KMS-11 (cell line): ENCODE measurements around the gene ERP27.

Source experiments
- H2AFZ ChIP-seq: fragments of 200-600 bp; sonication (generic); 2 replicates; pipeline ENCODE4 v1.6.1; 2016; ENCODE audit warnings: antibody characterized with exemption, mixed run types, low read depth
- H3K27ac ChIP-seq: fragments of 200-600 bp; sonication (generic); 2 replicates; pipeline ENCODE4 v1.6.1; 2016; ENCODE audit warnings: mild to moderate bottlenecking, mixed run types
- H3K27me3 ChIP-seq: fragments of 200-600 bp; sonication (generic); 2 replicates; pipeline ENCODE4 v1.6.1; 2017; ENCODE audit warnings: mild to moderate bottlenecking, low read depth, mixed run types, moderate library complexity; ENCODE audit not compliant: insufficient read depth
- H3K36me3 ChIP-seq: fragments of 200-600 bp; sonication (generic); 2 replicates; pipeline ENCODE4 v1.6.1; 2017; ENCODE audit warnings: mild to moderate bottlenecking, mixed run types; ENCODE audit not compliant: insufficient read depth
- H3K4me1 ChIP-seq: fragments of 200-600 bp; sonication (generic); 2 replicates; pipeline ENCODE4 v1.6.1; 2016; ENCODE audit warnings: mild to moderate bottlenecking, low read depth, mixed run types; ENCODE audit not compliant: poor library complexity, severe bottlenecking
- H3K4me2 ChIP-seq: fragments of 200-600 bp; sonication (generic); 2 replicates; pipeline ENCODE4 v1.7.0; 2016; ENCODE audit warnings: mild to moderate bottlenecking, mixed run types
- H3K4me3 ChIP-seq: fragments of 200-600 bp; sonication (generic); IDR thresholded peaks from 2 replicates; pipeline ENCODE4 v1.6.1; 2017; ENCODE audit warnings: low read depth, low read length, mixed read lengths; ENCODE audit not compliant: insufficient read depth
- H3K79me2 ChIP-seq: fragments of 200-600 bp; sonication (generic); 2 replicates; pipeline ENCODE4 v1.6.1; 2016; ENCODE audit warnings: low read depth, mixed run types; ENCODE audit not compliant: insufficient read depth
- H3K9ac ChIP-seq: fragments of 200-600 bp; sonication (generic); 2 replicates; pipeline ENCODE4 v1.6.1; 2016; ENCODE audit warnings: mild to moderate bottlenecking, mixed run types
- H4K20me1 ChIP-seq: fragments of 200-600 bp; sonication (generic); 2 replicates; pipeline ENCODE4 v1.6.1; 2016; ENCODE audit warnings: mild to moderate bottlenecking, mixed run types; ENCODE audit not compliant: insufficient read depth
- CTCF ChIP-seq: fragments of 200-600 bp; sonication (generic); conservative IDR thresholded peaks from 2 replicates; pipeline ENCODE4 v1.6.1; 2017; ENCODE audit warnings: low read depth, mild to moderate bottlenecking, antibody characterized with exemption, low read length, moderate library complexity, mixed read lengths

ERP27 gene

GRCh38 chr12:14938301-14938700, at the start of gene ERP27:
ERP27 (minus strand) TSS chr12:14938537; CDS start chr12:14938508, 29 bp downstream.
- no peaks in the 10 kb centered on the region for H3K36me3 ChIP-seq
- no peak within 1 kb of the TSS for H3K27ac ChIP-seq

GRCh38 chr12:14988035-14988434, 49.7 kb upstream of the ERP27 start:
- H3K36me3 ChIP-seq, result no peaks in the 10 kb centered on the region
- no peak overlapping the region for H3K27ac ChIP-seq
- H2AFZ ChIP-seq, result no peak overlapping the region
- H3K4me1 ChIP-seq, result no peaks in the 10 kb centered on the region
- no peak for TF ChIP-seq CTCF
- H3K27me3 ChIP-seq, result no peaks in the 10 kb centered on the region
- H3K79me2 ChIP-seq, result no peaks in the 10 kb centered on the region
- no peak overlapping the region for H3K4me3 ChIP-seq
- H3K9ac ChIP-seq, result no peak overlapping the region
- no peaks in the 10 kb centered on the region for H4K20me1 ChIP-seq
- no peak overlapping the region for H3K4me2 ChIP-seq

More at GRCh38 chr12:14938301-14938700, at the start of gene ERP27:
- Histone ChIP-seq H3K27me3 (no peaks in the 10 kb centered on the region), H3K79me2 (no peaks in the 10 kb centered on the region), H3K4me3 (no peak within 1 kb of the TSS), H3K4me1 (no peaks in the 10 kb centered on the region), H4K20me1 (no peaks in the 10 kb centered on the region), H3K9ac (no peak within 1 kb of the TSS), H2AFZ (no peak within 1 kb of the TSS), H3K4me2 (no peak within 1 kb of the TSS)
- TF ChIP-seq CTCF, result no peak

GRCh38 chr12:14986449-14986848, 48.1 kb upstream of the ERP27 start:
- Histone ChIP-seq H3K9ac (no peak overlapping the region), H3K79me2 (no peaks in the 10 kb centered on the region), H3K4me1 (no peaks in the 10 kb centered on the region), H3K4me2 (no peak overlapping the region), H3K27ac (no peak overlapping the region), H4K20me1 (no peaks in the 10 kb centered on the region), H2AFZ (no peak overlapping the region), H3K27me3 (no peaks in the 10 kb centered on the region), H3K4me3 (no peak overlapping the region), H3K36me3 (no peaks in the 10 kb centered on the region)
- TF ChIP-seq CTCF, result no peak

GRCh38 chr12:14984766-14985285, 46.5 kb upstream of the ERP27 start:
- no peak for TF ChIP-seq CTCF
- Histone ChIP-seq H3K36me3 (no peaks in the 10 kb centered on the region), H4K20me1 (no peaks in the 10 kb centered on the region), H3K4me2 (no peak overlapping the region), H3K27me3 (no peaks in the 10 kb centered on the region), H3K79me2 (no peaks in the 10 kb centered on the region), H3K27ac (no peak overlapping the region), H2AFZ (no peak overlapping the region), H3K9ac (no peak overlapping the region), H3K4me1 (no peaks in the 10 kb centered on the region), H3K4me3 (no peak overlapping the region)
